ENCODE measurements around the gene SIX5.

The SIX5 gene

GRCh38 chr19:45763691-45764294 lies 5.3 kb downstream of the SIX5 start:
- DNase-seq, result no peak
- H3K27me3 ChIP-seq, result no peaks in the 10 kb centered on the region
- peaks cover 0 to 39% (median 34%) of the 10 kb centered on the region in 4 donors for H3K4me1 ChIP-seq
- TF ChIP-seq, protein P1, sequence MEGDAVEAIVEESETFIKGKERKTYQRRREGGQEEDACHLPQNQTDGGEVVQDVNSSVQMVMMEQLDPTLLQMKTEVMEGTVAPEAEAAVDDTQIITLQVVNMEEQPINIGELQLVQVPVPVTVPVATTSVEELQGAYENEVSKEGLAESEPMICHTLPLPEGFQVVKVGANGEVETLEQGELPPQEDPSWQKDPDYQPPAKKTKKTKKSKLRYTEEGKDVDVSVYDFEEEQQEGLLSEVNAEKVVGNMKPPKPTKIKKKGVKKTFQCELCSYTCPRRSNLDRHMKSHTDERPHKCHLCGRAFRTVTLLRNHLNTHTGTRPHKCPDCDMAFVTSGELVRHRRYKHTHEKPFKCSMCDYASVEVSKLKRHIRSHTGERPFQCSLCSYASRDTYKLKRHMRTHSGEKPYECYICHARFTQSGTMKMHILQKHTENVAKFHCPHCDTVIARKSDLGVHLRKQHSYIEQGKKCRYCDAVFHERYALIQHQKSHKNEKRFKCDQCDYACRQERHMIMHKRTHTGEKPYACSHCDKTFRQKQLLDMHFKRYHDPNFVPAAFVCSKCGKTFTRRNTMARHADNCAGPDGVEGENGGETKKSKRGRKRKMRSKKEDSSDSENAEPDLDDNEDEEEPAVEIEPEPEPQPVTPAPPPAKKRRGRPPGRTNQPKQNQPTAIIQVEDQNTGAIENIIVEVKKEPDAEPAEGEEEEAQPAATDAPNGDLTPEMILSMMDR (IDR thresholded peaks at IDR 0.05), result no peak
- H3K36me3 ChIP-seq, result peaks cover 0 to 15% (median 0%) of the 10 kb centered on the region in 3 donors
- H3K9me3 ChIP-seq, result no peaks in the 10 kb centered on the region
- H3K27ac ChIP-seq, result peak overlapping the region; percentile 98 to 99
- H3K4me3 ChIP-seq, result peak overlapping the region in 1 of 2 donors; percentile 2
- intact Hi-C loops (cut with DNase I; ENCODE audit: low total_unique reads), result loop anchor here (10.0 kb wide), 1 partner anchor 49 kb away; no protein-coding TSS in a partner anchor

DNA sequence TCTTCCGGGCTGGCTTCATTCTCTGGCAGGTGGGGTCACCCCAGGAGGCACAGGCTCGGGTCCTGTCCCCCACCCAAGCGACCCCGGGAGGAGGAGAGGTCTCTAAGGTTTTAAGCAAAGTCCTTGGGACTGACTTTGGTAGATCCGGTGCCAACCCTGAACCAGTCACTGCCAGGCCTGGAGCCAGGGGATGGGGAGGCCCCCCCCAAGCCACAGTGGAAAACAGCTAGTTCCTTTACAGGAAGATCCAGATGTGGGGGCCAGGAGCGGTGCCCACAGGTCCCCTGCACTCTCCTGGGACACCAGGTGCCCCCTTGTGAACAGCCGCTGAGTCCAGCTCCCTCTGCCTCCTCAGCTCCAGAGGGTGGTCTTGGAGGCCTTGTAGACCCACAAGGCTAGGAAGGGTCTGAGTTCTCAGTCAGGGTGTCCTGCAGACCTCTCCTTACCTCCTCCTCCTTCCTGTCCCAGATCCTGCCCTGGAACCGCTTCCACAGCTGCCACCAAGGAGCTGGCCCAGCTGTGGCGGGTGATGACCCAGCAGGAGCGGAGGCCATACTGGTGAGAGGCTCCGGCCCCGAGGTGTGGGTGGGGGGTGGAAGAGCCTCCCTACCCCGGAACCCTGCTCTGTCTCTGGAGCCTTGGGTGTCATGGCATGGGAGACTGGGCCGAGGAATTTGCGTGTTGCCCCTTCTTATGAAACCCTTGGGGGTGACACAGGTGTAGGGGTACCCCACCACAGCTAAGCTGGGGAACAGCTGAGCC lies 6.0 kb downstream of the SIX5 start:
- no peaks in the 10 kb centered on the region for H3K27me3 ChIP-seq
- H3K9me3 ChIP-seq, result no peaks in the 10 kb centered on the region
- TF ChIP-seq, protein P1 (IDR thresholded peaks at IDR 0.05), result no peak
- peaks cover 0 to 39% (median 34%) of the 10 kb centered on the region in 4 donors for H3K4me1 ChIP-seq
- intact Hi-C loops (cut with DNase I; ENCODE audit: low total_unique reads), result loop anchor here (10.0 kb wide), 1 partner anchor 48 kb away; no protein-coding TSS in a partner anchor
- H3K27ac ChIP-seq, result no peak overlapping the region
- no peak overlapping the region for H3K4me3 ChIP-seq
- peaks cover 0 to 15% (median 0%) of the 10 kb centered on the region in 3 donors for H3K36me3 ChIP-seq
- DNase-seq, result no peak

- intact Hi-C loops (cut with DNase I; ENCODE audit: low total_unique reads), result loop anchor here (10.0 kb wide), 1 partner anchor 47 kb away; no protein-coding TSS in a partner anchor
- no peak for DNase-seq
- no peaks in the 10 kb centered on the region for H3K9me3 ChIP-seq
- TF ChIP-seq, protein P1 (IDR thresholded peaks at IDR 0.05), result no peak
- H3K36me3 ChIP-seq, result peaks cover 0 to 15% (median 0%) of the 10 kb centered on the region in 3 donors
- H3K27me3 ChIP-seq, result no peaks in the 10 kb centered on the region
- H3K4me1 ChIP-seq, result peaks cover 0 to 33% (median 32%) of the 10 kb centered on the region in 4 donors
- no peak overlapping the region for H3K27ac ChIP-seq
- no peak overlapping the region for H3K4me3 ChIP-seq
These were observed 7.3 kb downstream of the SIX5 start for GRCh38 chr19:45761714-45762113.

DNA sequence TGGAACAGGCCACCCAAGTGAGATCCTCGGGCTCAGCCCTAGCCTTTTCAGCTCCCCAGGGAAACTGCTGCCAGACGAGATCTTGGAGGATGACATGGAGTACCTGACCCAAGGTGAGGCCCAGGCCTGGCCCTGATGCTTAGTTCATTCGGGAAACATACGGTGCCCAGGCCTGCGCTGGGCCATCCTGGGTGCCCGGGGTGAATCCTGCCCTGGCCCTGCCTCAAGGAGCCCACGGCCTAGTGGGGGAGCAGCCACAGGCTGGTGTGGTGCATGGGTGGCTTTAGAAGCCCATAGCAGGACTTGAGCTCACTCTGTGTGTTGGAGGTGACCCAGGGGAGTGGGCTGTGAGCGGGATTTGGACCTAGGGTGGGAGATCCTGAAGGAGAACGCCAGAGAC lies 10.1 kb downstream of the SIX5 start:
- Histone ChIP-seq H3K4me3 (no peak overlapping the region), H3K27me3 (peaks cover 0 to 7% of the 10 kb centered on the region in 2 donors), H3K9me3 (no peaks in the 10 kb centered on the region), H3K27ac (no peak overlapping the region), H3K4me1 (peaks cover 0 to 5% (median 5%) of the 10 kb centered on the region in 4 donors), H3K36me3 (no peaks in the 10 kb centered on the region)
- TF ChIP-seq, protein P1 (IDR thresholded peaks at IDR 0.05), result no peak
- DNase-seq, result no peak
- intact Hi-C loops (cut with DNase I; ENCODE audit: low total_unique reads), result no loop called here

DNA sequence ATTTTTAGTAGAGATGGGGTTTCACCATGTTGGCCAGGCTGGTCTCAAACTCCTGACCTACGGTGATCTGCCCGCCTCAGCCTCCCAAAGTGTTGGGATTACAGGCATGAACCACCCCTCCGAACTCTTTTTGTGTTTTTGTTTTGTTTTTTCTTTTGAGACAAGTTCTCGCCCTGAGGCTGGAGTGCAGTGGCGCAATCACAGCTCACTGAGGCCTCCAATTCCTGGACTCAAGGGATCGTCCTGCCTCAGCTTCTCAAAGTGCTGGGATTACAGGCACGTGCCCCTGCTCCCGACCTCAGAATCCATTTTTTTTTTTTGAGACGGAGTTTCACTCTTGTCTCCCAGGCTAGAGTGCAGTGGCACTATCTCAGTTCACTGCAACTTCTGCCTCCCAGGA lies 11.4 kb downstream of the SIX5 start:
- DNase-seq, result no peak
- Histone ChIP-seq H3K27me3 (peaks cover 0 to 7% of the 10 kb centered on the region in 2 donors), H3K9me3 (no peaks in the 10 kb centered on the region), H3K4me3 (no peak overlapping the region), H3K27ac (no peak overlapping the region), H3K4me1 (no peaks in the 10 kb centered on the region), H3K36me3 (no peaks in the 10 kb centered on the region)
- TF ChIP-seq, protein P1 (IDR thresholded peaks at IDR 0.05), result no peak
- intact Hi-C loops (cut with DNase I; ENCODE audit: low total_unique reads), result no loop called here
